ENCODE measurements around the gene ATR. TPM values are rescaled to one million over a fixed set of nuclear protein-coding genes. Genes with fewer than 3 reads are reported as not detected.

The ATR gene
- total RNA-seq, 1 experiment from 2014 or later = 15.8 TPM

DNA sequence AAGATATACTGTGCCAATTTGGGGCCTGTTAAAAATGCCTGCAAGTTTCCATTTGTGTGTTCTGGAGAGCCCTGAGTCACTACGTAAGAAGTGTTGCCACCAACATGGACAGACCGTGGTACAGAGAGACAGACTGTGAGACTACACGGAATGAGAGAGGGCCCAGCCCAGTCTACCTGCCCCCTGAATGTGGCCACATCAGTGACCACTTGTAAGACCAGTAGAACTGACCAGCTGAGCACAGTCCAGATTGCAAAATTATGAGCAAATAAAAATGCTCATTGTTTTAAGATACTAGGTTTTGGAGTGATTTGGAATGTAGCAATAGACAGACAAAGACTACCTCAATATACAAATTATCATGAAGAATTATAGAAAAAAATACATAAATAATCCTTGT, 42.0 kb downstream of the ATR start:
- Mint-ChIP-seq H3K27me3 (ENCODE audit: low read depth) (no peaks in the 10 kb centered on the region), H3K4me1 (no peaks in the 10 kb centered on the region), H3K27ac (no peak overlapping the region), H3K9me3 (peaks cover 0 to 4% of the 10 kb centered on the region in 2 experiments; a peak in 2 of 5 replicates), H3K36me3 (ENCODE audit: insufficient read depth in 1 of 3, low read depth in 3 of 3) (peaks cover 22 to 34% (median 28%) of the 10 kb centered on the region in 3 experiments), H3K4me3 (no peak overlapping the region)
- Histone ChIP-seq H4K20me1 (ENCODE audit: control insufficient read depth, insufficient read depth, insufficient read length) (no peaks in the 10 kb centered on the region), H3K14ac (ENCODE audit: insufficient read depth, low read length) (no peak overlapping the region), H3K27me3 (ENCODE audit: insufficient read depth, low read length) (no peaks in the 10 kb centered on the region), H3K56ac (ENCODE audit: insufficient read length, low read depth, low read length) (no peak overlapping the region), H3K18ac (ENCODE audit: insufficient read length, low read depth, low read length) (no peak overlapping the region), H3K23me2 (ENCODE audit: insufficient read length, low read depth, low read length, poor library complexity, severe bottlenecking) (no peaks in the 10 kb centered on the region), H4K91ac (ENCODE audit: insufficient read length, low read depth, low read length) (no peak overlapping the region), H3K4me1 (ENCODE audit: insufficient read depth, low read length) (no peaks in the 10 kb centered on the region), H2BK15ac (ENCODE audit: low read depth, low read length) (no peak overlapping the region), H4K8ac (replicated peaks; ENCODE audit: insufficient read length, low read depth, low read length) (no peak overlapping the region), H3T11ph (ENCODE audit: low read length) (no peak overlapping the region), H3K4me2 (ENCODE audit: insufficient read depth, insufficient read length, low read length) (no peak overlapping the region), H3K9me3 (ENCODE audit: control insufficient read depth, low read depth, low read length) (no peaks in the 10 kb centered on the region), H3K9ac (ENCODE audit: extremely low read depth, insufficient read length, low read length) (no peak overlapping the region), H2BK20ac (ENCODE audit: low read depth, low read length, poor library complexity, severe bottlenecking) (no peak overlapping the region), H3K27ac (ENCODE audit: insufficient read length, low read depth, low read length) (no peak overlapping the region), H3K4ac (ENCODE audit: low read depth, low read length) (no peak overlapping the region), H3K79me2 (ENCODE audit: insufficient read depth, low read length) (no peaks in the 10 kb centered on the region), H2BK5ac (ENCODE audit: insufficient read length, low read length) (no peak overlapping the region), H3K79me1 (ENCODE audit: insufficient read depth, low read depth, low read length, poor library complexity, severe bottlenecking) (no peaks in the 10 kb centered on the region), H4K5ac (ENCODE audit: insufficient read length, low read depth, low read length) (no peak overlapping the region), H2BK120ac (ENCODE audit: low read depth, low read length, poor library complexity, severe bottlenecking) (no peak overlapping the region), H2AK5ac (ENCODE audit: insufficient read length, low read length) (no peak overlapping the region), H2BK12ac (ENCODE audit: insufficient read length, low read depth, low read length) (no peak overlapping the region), H2AFZ (ENCODE audit: low read length) (no peak overlapping the region), H3K23ac (ENCODE audit: insufficient read length, low read depth, low read length) (no peak overlapping the region)
- TF ChIP-seq CTCF (conservative IDR thresholded peaks at IDR 0.05) = no peak
- no peak for DNase-seq
- WGBS (ENCODE audit: extremely low coverage, insufficient read length, low lambda C conversion rate) = no CpG with 5 or more reads among the region's 3 CpGs

All from H9 (cell line).